Prostate gland (tissue), 2 donors: ENCODE measurements around the gene USP50.

ENCODE experiments used
- POLR2A ChIP-seq: fragments of 450-650 bp; IDR thresholded peaks from one replicate; pipeline ENCODE4 v1.6.1; 2016; ENCODE audit warnings: antibody characterized with exemption, mild to moderate bottlenecking
- TF ChIP-seq, protein P1 (sequence below), 4 experiments: fragments of 200-600 bp in 2 of 4; fragments of 450-650 bp in 2 of 4; sonication (generic) in 2 of 4; IDR thresholded peaks; 1 replicate in 3 of 4; 2 replicates in 1 of 4; pipeline ENCODE4 v1.5.1; 2016 to 2019; ENCODE audit warnings: antibody characterized with exemption in 4 of 4, mild to moderate bottlenecking in 2 of 4, moderate library complexity in 2 of 4

GRCh38 chr15:50577492-50577891 lies 31.0 kb upstream of the USP50 start:
- TF ChIP-seq, protein P1, sequence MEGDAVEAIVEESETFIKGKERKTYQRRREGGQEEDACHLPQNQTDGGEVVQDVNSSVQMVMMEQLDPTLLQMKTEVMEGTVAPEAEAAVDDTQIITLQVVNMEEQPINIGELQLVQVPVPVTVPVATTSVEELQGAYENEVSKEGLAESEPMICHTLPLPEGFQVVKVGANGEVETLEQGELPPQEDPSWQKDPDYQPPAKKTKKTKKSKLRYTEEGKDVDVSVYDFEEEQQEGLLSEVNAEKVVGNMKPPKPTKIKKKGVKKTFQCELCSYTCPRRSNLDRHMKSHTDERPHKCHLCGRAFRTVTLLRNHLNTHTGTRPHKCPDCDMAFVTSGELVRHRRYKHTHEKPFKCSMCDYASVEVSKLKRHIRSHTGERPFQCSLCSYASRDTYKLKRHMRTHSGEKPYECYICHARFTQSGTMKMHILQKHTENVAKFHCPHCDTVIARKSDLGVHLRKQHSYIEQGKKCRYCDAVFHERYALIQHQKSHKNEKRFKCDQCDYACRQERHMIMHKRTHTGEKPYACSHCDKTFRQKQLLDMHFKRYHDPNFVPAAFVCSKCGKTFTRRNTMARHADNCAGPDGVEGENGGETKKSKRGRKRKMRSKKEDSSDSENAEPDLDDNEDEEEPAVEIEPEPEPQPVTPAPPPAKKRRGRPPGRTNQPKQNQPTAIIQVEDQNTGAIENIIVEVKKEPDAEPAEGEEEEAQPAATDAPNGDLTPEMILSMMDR (IDR thresholded peaks at IDR 0.05): no peak
- TF ChIP-seq POLR2A: no peak
